Measurements from ENCODE around the gene BRICD5.

DNA sequence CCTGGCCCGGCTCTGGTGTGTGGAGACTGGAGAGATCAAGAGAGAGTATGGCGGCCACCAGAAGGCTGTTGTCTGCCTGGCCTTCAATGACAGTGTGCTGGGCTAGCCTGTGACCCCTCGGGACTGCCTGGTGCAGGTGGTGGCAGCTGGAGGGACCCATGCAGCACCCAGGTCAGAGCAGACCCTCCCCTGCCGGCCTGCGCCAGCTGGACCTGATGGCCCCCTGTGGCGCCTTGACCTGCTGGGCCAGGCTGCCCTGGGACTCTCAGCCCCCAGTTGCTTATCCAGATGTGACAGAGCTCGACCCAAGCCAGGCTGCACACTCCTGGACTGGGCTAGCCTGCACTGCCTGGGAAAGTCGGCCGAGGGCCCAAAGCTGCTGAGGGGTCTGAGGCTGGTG, 1.9 kb downstream of the BRICD5 start:
- TF ChIP-seq EZH2phosphoT487 (IDR thresholded peaks at IDR 0.05; ENCODE audit: insufficient read depth, low read depth) (no peak), EZH2 (IDR thresholded peaks at IDR 0.05; ENCODE audit: insufficient read depth, poor library complexity, severe bottlenecking) (no peak)
